NCI-H748 treated with DMSO at 0.1 percent for 48 hours (cell line): ENCODE results near the gene KIF26A.

Experiments
- DNase-seq: peaks from one replicate; lab custom pipeline; 2025; lab: John Stamatoyannopoulos, UW

KIF26A gene

GRCh38 chr14:104101651-104102281 lies 36.6 kb upstream of the KIF26A start:
- no peak for DNase-seq

- no peak for DNase-seq
These were observed 36.0 kb upstream of the KIF26A start for GRCh38 chr14:104102282-104102914.

- DNase-seq: no peak
These were observed 35.3 kb upstream of the KIF26A start for GRCh38 chr14:104103061-104103445.

GRCh38 chr14:104103446-104104075 lies 34.8 kb upstream of the KIF26A start:
- DNase-seq: no peak

- DNase-seq: no peak
These were observed 34.1 kb upstream of the KIF26A start for GRCh38 chr14:104104076-104104901.

- DNase-seq: no peak
These were observed 33.1 kb upstream of the KIF26A start for GRCh38 chr14:104105071-104105821.

- DNase-seq: no peak
These were observed 32.4 kb upstream of the KIF26A start for GRCh38 chr14:104105822-104106470.

- DNase-seq: no peak
These were observed 31.9 kb upstream of the KIF26A start for GRCh38 chr14:104106471-104106991.

- DNase-seq: no peak
These were observed 31.2 kb upstream of the KIF26A start for GRCh38 chr14:104107101-104107581.

GRCh38 chr14:104107611-104108569 lies 30.5 kb upstream of the KIF26A start:
- DNase-seq: no peak

- DNase-seq: no peak
These were observed 29.5 kb upstream of the KIF26A start for GRCh38 chr14:104108570-104109541.

GRCh38 chr14:104109731-104110361 lies 28.5 kb upstream of the KIF26A start:
- no peak for DNase-seq

- no peak for DNase-seq
These were observed 27.7 kb upstream of the KIF26A start for GRCh38 chr14:104110491-104111209.

- DNase-seq: no peak
These were observed 26.9 kb upstream of the KIF26A start for GRCh38 chr14:104111301-104112112.

- DNase-seq: no peak
These were observed 26.3 kb upstream of the KIF26A start for GRCh38 chr14:104112113-104112505.
